Stimulated activated CD8-positive, alpha-beta memory T cell treated with anti-CD3 and anti-CD28 coated beads, Interleukin-12 subunit alpha, Interleukin-12 subunit beta, amount 100 ng/mL, for 24 hours (primary cell): ENCODE data around the gene AMPD2.

ENCODE experiments used
- DNase-seq: peaks from one replicate; pipeline ENCODE4 v3.0.0-alpha.2; 2020; ENCODE audit errors: extremely low read depth

AMPD2 gene

GRCh38 chr1:109619576-109620400 lies at the start of gene AMPD2, which contains the start of gene GNAT2:
Gene AMPD2, plus strand, starts transcription at chr1:109619837. Its CDS starts 1,339 bp downstream, at chr1:109621176.
Gene GNAT2, minus strand, starts transcription at chr1:109619616. Its CDS starts 6,746 bp downstream, at chr1:109612870.
- peak; percentile 43 for DNase-seq

- no peak for DNase-seq
Measured at GRCh38 chr1:109570414-109570813, 49.2 kb upstream of the AMPD2 start.

GRCh38 chr1:109573785-109574184 lies 45.9 kb upstream of the AMPD2 start:
- DNase-seq: no peak

- no peak for DNase-seq
Measured at GRCh38 chr1:109578947-109579443, 40.6 kb upstream of the AMPD2 start.

GRCh38 chr1:109579491-109579890 lies 40.1 kb upstream of the AMPD2 start:
- no peak for DNase-seq

GRCh38 chr1:109582021-109582420 lies 37.6 kb upstream of the AMPD2 start:
- no peak for DNase-seq

- no peak for DNase-seq
Measured at GRCh38 chr1:109584766-109585165, 34.9 kb upstream of the AMPD2 start.

- DNase-seq: no peak
Measured at GRCh38 chr1:109586055-109586454, 33.6 kb upstream of the AMPD2 start.

GRCh38 chr1:109589177-109589576 lies 30.5 kb upstream of the AMPD2 start:
- no peak for DNase-seq

- DNase-seq: no peak
Measured at GRCh38 chr1:109589679-109590078, 30.0 kb upstream of the AMPD2 start.

GRCh38 chr1:109592916-109593315 lies 26.7 kb upstream of the AMPD2 start:
- DNase-seq: no peak

GRCh38 chr1:109595531-109595930 lies 24.1 kb upstream of the AMPD2 start:
- DNase-seq: no peak

GRCh38 chr1:109598156-109598555 lies 21.5 kb upstream of the AMPD2 start:
- DNase-seq: no peak

GRCh38 chr1:109598655-109599054 lies 21.0 kb upstream of the AMPD2 start:
- DNase-seq: no peak

- DNase-seq: no peak
Measured at GRCh38 chr1:109603229-109603628, 16.4 kb upstream of the AMPD2 start.

- no peak for DNase-seq
Measured at GRCh38 chr1:109605381-109605780, 14.3 kb upstream of the AMPD2 start.

GRCh38 chr1:109609881-109610280 lies 9.8 kb upstream of the AMPD2 start:
- DNase-seq: no peak

GRCh38 chr1:109610609-109611307 lies 8.9 kb upstream of the AMPD2 start:
- no peak for DNase-seq

GRCh38 chr1:109611308-109611990 lies 8.2 kb upstream of the AMPD2 start:
- no peak for DNase-seq

GRCh38 chr1:109613361-109614147 lies 6.1 kb upstream of the AMPD2 start:
- DNase-seq: no peak

GRCh38 chr1:109615879-109616278 lies 3.8 kb upstream of the AMPD2 start:
- no peak for DNase-seq
